ENCODE results near the gene SLC2A13.
"Not testable (repeated sequence)": the region's sequence is repeated elsewhere in the genome, so short reads cannot be mapped to it uniquely, and the experiment has no call there.

Gene SLC2A13

DNA sequence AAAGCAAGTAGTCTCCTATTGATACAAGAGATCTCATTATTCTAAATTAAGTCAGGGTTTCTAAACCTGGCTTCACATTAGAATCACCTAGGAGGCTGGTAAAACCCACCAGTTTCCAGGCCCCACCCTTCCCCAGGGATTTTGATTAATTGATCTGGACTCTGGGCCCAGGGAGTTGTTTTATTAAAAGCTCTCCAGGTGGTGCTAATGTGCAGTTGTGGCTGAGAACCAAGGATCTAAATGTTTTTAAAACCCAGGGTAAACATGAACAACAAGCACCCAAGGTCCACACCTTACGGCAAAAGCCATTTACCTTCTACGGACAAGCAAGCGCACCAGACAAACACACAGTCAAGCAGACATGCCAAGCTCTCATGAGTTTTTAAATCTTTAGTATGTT lies 73.9 kb downstream of the SLC2A13 start:
- H3K4me2 ChIP-seq (ENCODE audit: low read length, poor library complexity, severe bottlenecking): no peak overlapping the region
- H4K8ac ChIP-seq (ENCODE audit: low read length): no peak overlapping the region
- H3K79me1 ChIP-seq (replicated peaks; ENCODE audit: low read length, poor library complexity, severe bottlenecking): peaks cover 2% of the 10 kb centered on the region
- H3K14ac ChIP-seq (ENCODE audit: low read length in 2 of 2): no peak overlapping the region
- H2AFZ ChIP-seq (ENCODE audit: low read depth, low read length): no peak overlapping the region
- no peak overlapping the region for H2BK15ac ChIP-seq (ENCODE audit: low read depth, poor library complexity, severe bottlenecking)
- peaks cover 0 to 2% of the 10 kb centered on the region in 2 experiments for H3K36me3 ChIP-seq (ENCODE audit: control insufficient read depth in 1 of 2, insufficient read depth in 2 of 2, low read depth in 1 of 2, low read length in 2 of 2)
- DNase-seq: no peak
- H2BK12ac ChIP-seq (ENCODE audit: low read length in 2 of 2): no peak overlapping the region
- H3K4me3 ChIP-seq (ENCODE audit: insufficient read depth in 1 of 2, low read depth in 1 of 2, low read length in 2 of 2): no peak overlapping the region
- H2AK5ac ChIP-seq (ENCODE audit: low read length, severe bottlenecking): no peak overlapping the region
- no peaks in the 10 kb centered on the region for H3K27me3 ChIP-seq (ENCODE audit: control insufficient read depth in 1 of 2, insufficient read depth in 1 of 2, low read length in 2 of 2)
- H3K23ac ChIP-seq (ENCODE audit: low read length in 2 of 2): no peak overlapping the region
- H3K27ac ChIP-seq (ENCODE audit: low read length, poor library complexity, severe bottlenecking): no peak overlapping the region
- no peaks in the 10 kb centered on the region for H3K9me3 ChIP-seq (ENCODE audit: control insufficient read depth, low read length)
- no peak overlapping the region for H3K18ac ChIP-seq (ENCODE audit: low read depth in 1 of 2, low read length in 2 of 2)
- no peak overlapping the region for H3K9ac ChIP-seq (ENCODE audit: low read length)
- no peaks in the 10 kb centered on the region for H3K4me1 ChIP-seq (ENCODE audit: control insufficient read depth, insufficient read depth, low read depth, low read length)
- H3K4ac ChIP-seq (ENCODE audit: low read depth in 1 of 2, low read length in 2 of 2): no peak overlapping the region
- no peak overlapping the region for H2BK120ac ChIP-seq (ENCODE audit: low read depth, low read length)
- H2BK5ac ChIP-seq (ENCODE audit: low read depth, low read length, poor library complexity, severe bottlenecking): no peak overlapping the region
- WGBS: 100% methylated on average over 3 of the region's 3 CpGs
- no peak overlapping the region for H4K91ac ChIP-seq (ENCODE audit: low read length)

GRCh38 chr12:40030970-40031369 lies 74.9 kb downstream of the SLC2A13 start:
- not testable (repeated sequence) for H3K14ac ChIP-seq (ENCODE audit: low read length in 2 of 2); H4K8ac ChIP-seq (ENCODE audit: low read length); H3K27ac ChIP-seq (ENCODE audit: low read length, poor library complexity, severe bottlenecking); H3K27me3 ChIP-seq (ENCODE audit: control insufficient read depth in 1 of 2, insufficient read depth in 1 of 2, low read length in 2 of 2); H3K36me3 ChIP-seq (ENCODE audit: control insufficient read depth in 1 of 2, insufficient read depth in 2 of 2, low read depth in 1 of 2, low read length in 2 of 2); H3K9ac ChIP-seq (ENCODE audit: low read length); DNase-seq; H2BK12ac ChIP-seq (ENCODE audit: low read length in 2 of 2); H3K4ac ChIP-seq (ENCODE audit: low read depth in 1 of 2, low read length in 2 of 2); H3K4me1 ChIP-seq (ENCODE audit: control insufficient read depth, insufficient read depth, low read depth, low read length); H2BK120ac ChIP-seq (ENCODE audit: low read depth, low read length); H4K91ac ChIP-seq (ENCODE audit: low read length); H3K18ac ChIP-seq (ENCODE audit: low read depth in 1 of 2, low read length in 2 of 2); H3K79me1 ChIP-seq (replicated peaks; ENCODE audit: low read length, poor library complexity, severe bottlenecking); H2BK15ac ChIP-seq (ENCODE audit: low read depth, poor library complexity, severe bottlenecking); H3K4me3 ChIP-seq (ENCODE audit: insufficient read depth in 1 of 2, low read depth in 1 of 2, low read length in 2 of 2); H3K9me3 ChIP-seq (ENCODE audit: control insufficient read depth, low read length); H2AFZ ChIP-seq (ENCODE audit: low read depth, low read length); H3K23ac ChIP-seq (ENCODE audit: low read length in 2 of 2); H2BK5ac ChIP-seq (ENCODE audit: low read depth, low read length, poor library complexity, severe bottlenecking); H2AK5ac ChIP-seq (ENCODE audit: low read length, severe bottlenecking); H3K4me2 ChIP-seq (ENCODE audit: low read length, poor library complexity, severe bottlenecking)
- WGBS: 97% methylated on average over 6 of the region's 9 CpGs

GRCh38 chr12:40028296-40028695 lies 77.6 kb downstream of the SLC2A13 start:
- H2AK5ac ChIP-seq (ENCODE audit: low read length, severe bottlenecking): no peak overlapping the region
- H2BK120ac ChIP-seq (ENCODE audit: low read depth, low read length): no peak overlapping the region
- no peak overlapping the region for H3K4ac ChIP-seq (ENCODE audit: low read depth in 1 of 2, low read length in 2 of 2)
- no peak overlapping the region for H3K4me3 ChIP-seq (ENCODE audit: insufficient read depth in 1 of 2, low read depth in 1 of 2, low read length in 2 of 2)
- H3K79me1 ChIP-seq (replicated peaks; ENCODE audit: low read length, poor library complexity, severe bottlenecking): peaks cover 2% of the 10 kb centered on the region
- H3K27me3 ChIP-seq (ENCODE audit: control insufficient read depth in 1 of 2, insufficient read depth in 1 of 2, low read length in 2 of 2): no peaks in the 10 kb centered on the region
- no peak overlapping the region for H3K18ac ChIP-seq (ENCODE audit: low read depth in 1 of 2, low read length in 2 of 2)
- no peak overlapping the region for H2AFZ ChIP-seq (ENCODE audit: low read depth, low read length)
- no peak for DNase-seq
- H3K36me3 ChIP-seq (ENCODE audit: control insufficient read depth in 1 of 2, insufficient read depth in 2 of 2, low read depth in 1 of 2, low read length in 2 of 2): peaks cover 0 to 2% of the 10 kb centered on the region in 2 experiments
- no peak overlapping the region for H2BK12ac ChIP-seq (ENCODE audit: low read length in 2 of 2)
- no peak overlapping the region for H3K23ac ChIP-seq (ENCODE audit: low read length in 2 of 2)
- H3K4me1 ChIP-seq (ENCODE audit: control insufficient read depth, insufficient read depth, low read depth, low read length): no peaks in the 10 kb centered on the region
- H3K27ac ChIP-seq (ENCODE audit: low read length, poor library complexity, severe bottlenecking): no peak overlapping the region
- over 99% methylated on average over 3 of the region's 5 CpGs for WGBS
- no peak overlapping the region for H4K8ac ChIP-seq (ENCODE audit: low read length)
- no peak overlapping the region for H3K4me2 ChIP-seq (ENCODE audit: low read length, poor library complexity, severe bottlenecking)
- H2BK15ac ChIP-seq (ENCODE audit: low read depth, poor library complexity, severe bottlenecking): no peak overlapping the region
- no peak overlapping the region for H2BK5ac ChIP-seq (ENCODE audit: low read depth, low read length, poor library complexity, severe bottlenecking)
- no peak overlapping the region for H3K14ac ChIP-seq (ENCODE audit: low read length in 2 of 2)
- no peak overlapping the region for H4K91ac ChIP-seq (ENCODE audit: low read length)
- H3K9ac ChIP-seq (ENCODE audit: low read length): no peak overlapping the region
- H3K9me3 ChIP-seq (ENCODE audit: control insufficient read depth, low read length): no peaks in the 10 kb centered on the region

DNA sequence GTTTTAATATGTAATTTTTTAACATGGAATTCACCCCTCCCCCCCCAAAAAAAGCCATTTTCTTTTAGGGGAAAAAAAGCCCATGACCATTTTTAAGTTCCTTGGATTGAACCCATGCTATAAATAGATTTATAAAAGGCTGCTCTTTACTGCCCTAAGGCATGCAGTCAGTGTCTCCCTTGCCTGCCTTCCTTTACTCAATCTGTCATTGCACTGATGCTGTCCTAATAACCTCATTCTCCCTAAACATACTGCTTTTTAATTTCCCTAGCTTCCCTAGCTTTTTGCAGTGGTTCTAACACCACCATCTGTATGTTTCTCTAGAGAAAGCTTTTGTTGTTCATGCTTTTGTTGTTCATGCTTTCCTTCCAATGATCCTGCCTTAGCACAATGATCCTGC lies 83.0 kb downstream of the SLC2A13 start:
- no peak overlapping the region for H2BK12ac ChIP-seq (ENCODE audit: low read length in 2 of 2)
- H2BK5ac ChIP-seq (ENCODE audit: low read depth, low read length, poor library complexity, severe bottlenecking): no peak overlapping the region
- H3K4me1 ChIP-seq (ENCODE audit: control insufficient read depth, insufficient read depth, low read depth, low read length): no peaks in the 10 kb centered on the region
- no peaks in the 10 kb centered on the region for H3K27me3 ChIP-seq (ENCODE audit: control insufficient read depth in 1 of 2, insufficient read depth in 1 of 2, low read length in 2 of 2)
- H2AFZ ChIP-seq (ENCODE audit: low read depth, low read length): no peak overlapping the region
- H4K8ac ChIP-seq (ENCODE audit: low read length): no peak overlapping the region
- H3K23ac ChIP-seq (ENCODE audit: low read length in 2 of 2): no peak overlapping the region
- H3K27ac ChIP-seq (ENCODE audit: low read length, poor library complexity, severe bottlenecking): no peak overlapping the region
- H2BK15ac ChIP-seq (ENCODE audit: low read depth, poor library complexity, severe bottlenecking): no peak overlapping the region
- H3K4ac ChIP-seq (ENCODE audit: low read depth in 1 of 2, low read length in 2 of 2): no peak overlapping the region
- H3K9ac ChIP-seq (ENCODE audit: low read length): no peak overlapping the region
- H3K18ac ChIP-seq (ENCODE audit: low read depth in 1 of 2, low read length in 2 of 2): no peak overlapping the region
- no peak for DNase-seq
- no peak overlapping the region for H2BK120ac ChIP-seq (ENCODE audit: low read depth, low read length)
- no peak overlapping the region for H4K91ac ChIP-seq (ENCODE audit: low read length)
- no peaks in the 10 kb centered on the region for H3K9me3 ChIP-seq (ENCODE audit: control insufficient read depth, low read length)
- H3K79me1 ChIP-seq (replicated peaks; ENCODE audit: low read length, poor library complexity, severe bottlenecking): no peaks in the 10 kb centered on the region
- H2AK5ac ChIP-seq (ENCODE audit: low read length, severe bottlenecking): no peak overlapping the region
- H3K4me2 ChIP-seq (ENCODE audit: low read length, poor library complexity, severe bottlenecking): no peak overlapping the region
- H3K36me3 ChIP-seq (ENCODE audit: control insufficient read depth in 1 of 2, insufficient read depth in 2 of 2, low read depth in 1 of 2, low read length in 2 of 2): peaks cover 0 to 2% of the 10 kb centered on the region in 2 experiments
- no peak overlapping the region for H3K4me3 ChIP-seq (ENCODE audit: insufficient read depth in 1 of 2, low read depth in 1 of 2, low read length in 2 of 2)
- no peak overlapping the region for H3K14ac ChIP-seq (ENCODE audit: low read length in 2 of 2)

Data from mesenchymal stem cell (in vitro differentiated cells and primary cell).